Tibial nerve (tissue), 4 donors: ENCODE measurements around the gene ACP4. TPM values are rescaled to one million over a fixed set of nuclear protein-coding genes. Genes with fewer than 3 reads are reported as not detected.
"Not testable (repeated sequence)": the region's sequence is repeated elsewhere in the genome, so short reads cannot be mapped to it uniquely, and the experiment has no call there.

Source experiments
- DNase-seq, 2 donors: peaks; one replicate each; pipeline ENCODE4 v3.0.0-alpha.2; 2019; ENCODE audit warnings: low spot score in 2 of 2
- H3K27ac ChIP-seq, 4 donors: fragments of 200-600 bp; sonication (generic) in 3 of 4; one replicate each; pipeline ENCODE4 v1.5.1; 2017 to 2019; ENCODE audit warnings: mild to moderate bottlenecking in 1 of 4
- H3K27me3 ChIP-seq, 2 donors: fragments of 200-600 bp; sonication (generic) in 1 of 2; one replicate each; pipeline versions ENCODE4 v1.5.1 to v1.6.0; 2017 to 2019
- H3K36me3 ChIP-seq, 3 donors: fragments of 200-600 bp; sonication (generic); one replicate each; pipeline ENCODE4 v1.5.1; 2018 to 2019
- H3K4me1 ChIP-seq, 4 donors: fragments of 200-600 bp; sonication (generic) in 3 of 4; one replicate each; pipeline ENCODE4 v1.5.1; 2017 to 2019
- H3K4me3 ChIP-seq, 4 donors: fragments of 200-600 bp; sonication (generic) in 3 of 4; one replicate each; pipeline ENCODE4 v1.5.1; 2017 to 2019; ENCODE audit warnings: mild to moderate bottlenecking in 1 of 4, moderate library complexity in 1 of 4
- H3K9me3 ChIP-seq, 4 donors: fragments of 200-600 bp; sonication (generic) in 3 of 4; one replicate each; pipeline ENCODE4 v1.5.1; 2017 to 2019
- CTCF ChIP-seq, 5 experiments: fragments of 200-600 bp in 3 of 5; fragments of 450-650 bp in 2 of 5; sonication (generic) in 3 of 5; IDR thresholded peaks; one replicate each; pipeline ENCODE4 v1.5.1; 2016 to 2019; ENCODE audit warnings: antibody characterized with exemption in 5 of 5, mild to moderate bottlenecking in 3 of 5, moderate library complexity in 2 of 5
- EP300 ChIP-seq, 2 donors: sonication (generic); formaldehyde crosslinking; IDR thresholded peaks; one replicate each; pipeline ENCODE4 v1.6.1; 2017; ENCODE audit warnings: antibody characterized with exemption in 2 of 2, mild to moderate bottlenecking in 1 of 2
- POLR2A ChIP-seq, 2 donors: fragments of 450-650 bp; IDR thresholded peaks; one replicate each; pipeline ENCODE4 v1.6.1; 2017; ENCODE audit warnings: antibody characterized with exemption in 2 of 2, mild to moderate bottlenecking in 2 of 2, moderate library complexity in 2 of 2
- WGBS, 2 donors: methylation state at CpG; one replicate each; pipeline ENCODE4 v1.1.5; 2018; 5-methylcytosine and 5-hydroxymethylcytosine counted together
- total RNA-seq, 4 donors: library from RNA; depleted of rRNA; stranded (reverse); fragments of >200 nt; gene quantifications; one replicate each; pipeline ENCODE4 v1.1.0, GENCODE V29; 2016

The ACP4 gene
- total RNA-seq, 4 donors from 2014 or later = not detected

GRCh38 chr19:50803633-50804419 is 13.6 kb downstream of the ACP4 start:
- 0% methylated on average over 35 to 40 of the region's 40 CpGs for WGBS, 2 donors

GRCh38 chr19:50804420-50805272 is 14.4 kb downstream of the ACP4 start:
- H3K4me3 ChIP-seq = peak overlapping the region; percentile 64 to 99 (median 84)
- TF ChIP-seq POLR2A (IDR thresholded peaks at IDR 0.05) (peak; percentile 42 to 50), EP300 (IDR thresholded peaks at IDR 0.05) (peak; percentile 90 to 95), CTCF (IDR thresholded peaks at IDR 0.05) (peak in 2 of 5 experiments; percentile 10 to 55)
- H3K4me1 ChIP-seq = peaks cover 0 to 30% (median 19%) of the 10 kb centered on the region in 4 donors
- DNase-seq = peak; percentile 97
- no peaks in the 10 kb centered on the region for H3K9me3 ChIP-seq
- 0% methylated on average over 31 to 62 of the region's 62 CpGs for WGBS, 2 donors
- H3K27me3 ChIP-seq = no peaks in the 10 kb centered on the region
- peak overlapping the region; percentile 90 to 98 (median 96) for H3K27ac ChIP-seq
- H3K36me3 ChIP-seq = peaks cover 0 to 24% (median 0%) of the 10 kb centered on the region in 3 donors

More at GRCh38 chr19:50803633-50804419, 13.6 kb downstream of the ACP4 start:
- H3K9me3 ChIP-seq = no peaks in the 10 kb centered on the region
- H3K27me3 ChIP-seq = no peaks in the 10 kb centered on the region
- H3K4me3 ChIP-seq = peak overlapping the region; percentile 64 to 99 (median 84)
- peaks cover 0 to 32% (median 6%) of the 10 kb centered on the region in 3 donors for H3K36me3 ChIP-seq
- peaks cover 0 to 30% (median 19%) of the 10 kb centered on the region in 4 donors for H3K4me1 ChIP-seq
- H3K27ac ChIP-seq = peak overlapping the region; percentile 90 to 98 (median 96)
- TF ChIP-seq CTCF (IDR thresholded peaks at IDR 0.05) (no peak), EP300 (IDR thresholded peaks at IDR 0.05) (no peak), POLR2A (IDR thresholded peaks at IDR 0.05) (no peak)
- DNase-seq = no peak

GRCh38 chr19:50808856-50809255 is 18.6 kb downstream of the ACP4 start:
- TF ChIP-seq EP300 (IDR thresholded peaks at IDR 0.05) (no peak), CTCF (IDR thresholded peaks at IDR 0.05) (no peak), POLR2A (IDR thresholded peaks at IDR 0.05) (no peak)
- H3K9me3 ChIP-seq = no peaks in the 10 kb centered on the region
- H3K36me3 ChIP-seq = no peaks in the 10 kb centered on the region
- WGBS, 2 donors = 65 to 77% methylated on average over 1 of the region's 1 CpG
- no peak overlapping the region for H3K4me3 ChIP-seq
- DNase-seq = no peak
- H3K27ac ChIP-seq = no peak overlapping the region
- peaks cover 0 to 5% of the 10 kb centered on the region in 2 donors for H3K27me3 ChIP-seq
- peaks cover 0 to 10% (median 4%) of the 10 kb centered on the region in 4 donors for H3K4me1 ChIP-seq

GRCh38 chr19:50811622-50812238 is 21.5 kb downstream of the ACP4 start:
- not testable (repeated sequence) for H3K27ac ChIP-seq

GRCh38 chr19:50812474-50812873 is 22.3 kb downstream of the ACP4 start:
- WGBS, 2 donors = 74 to 77% methylated on average over 3 of the region's 3 CpGs
- H3K27ac ChIP-seq = no peak overlapping the region

More at GRCh38 chr19:50811622-50812238, 21.5 kb downstream of the ACP4 start:
- DNase-seq, H3K4me3 ChIP-seq, H3K36me3 ChIP-seq, H3K4me1 ChIP-seq, H3K9me3 ChIP-seq: not testable (repeated sequence)
- peaks cover 0 to 23% of the 10 kb centered on the region in 2 donors for H3K27me3 ChIP-seq
- WGBS, 2 donors = 80 to 100% methylated on average over 1 of the region's 3 CpGs

More at GRCh38 chr19:50812474-50812873, 22.3 kb downstream of the ACP4 start:
- DNase-seq = no peak
- Histone ChIP-seq H3K36me3 (no peaks in the 10 kb centered on the region), H3K9me3 (no peaks in the 10 kb centered on the region), H3K4me3 (no peak overlapping the region), H3K27me3 (peaks cover 0 to 30% of the 10 kb centered on the region in 2 donors), H3K4me1 (no peaks in the 10 kb centered on the region)
- TF ChIP-seq POLR2A (IDR thresholded peaks at IDR 0.05) = no peak
- TF ChIP-seq EP300 (IDR thresholded peaks at IDR 0.05) = no peak
- TF ChIP-seq CTCF (IDR thresholded peaks at IDR 0.05) = no peak
